SH-SY5Y (cell line): ENCODE results near the gene CBFA2T3.

ENCODE experiments used
- GATA2 ChIP-seq: IDR thresholded peaks from 2 replicates; pipeline ENCODE4 v1.6.1; 2011; ENCODE audit warnings: mild to moderate bottlenecking, low read depth, low read length
- GATA3 ChIP-seq: IDR thresholded peaks from 2 replicates; pipeline ENCODE4 v1.6.1; 2011; ENCODE audit warnings: low read depth, mild to moderate bottlenecking, low read length, moderate library complexity

The CBFA2T3 gene

DNA sequence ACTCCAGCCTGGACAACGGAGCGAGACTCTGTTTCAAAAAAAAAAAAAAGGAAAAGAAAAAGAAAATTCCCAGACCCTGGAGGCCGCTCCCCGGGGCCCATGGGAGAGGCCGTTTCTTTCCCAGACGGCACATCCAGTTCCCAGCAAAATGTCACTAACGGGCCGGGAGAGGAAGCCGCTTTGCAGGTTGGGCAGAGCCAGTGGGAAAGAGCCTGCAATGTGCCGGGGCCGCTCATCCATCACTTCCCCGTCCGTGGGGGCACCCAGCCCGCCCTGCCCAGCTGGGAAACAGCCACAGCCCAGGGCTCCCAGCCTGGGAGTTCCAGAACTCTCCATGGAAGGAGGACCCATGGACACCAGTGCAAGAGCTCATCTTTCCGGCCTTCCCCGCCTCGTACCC lies 68.7 kb downstream of the CBFA2T3 start:
- TF ChIP-seq GATA3 (no peak), GATA2 (no peak)

- TF ChIP-seq GATA3 (no peak), GATA2 (no peak)
Observed at GRCh38 chr16:88907768-88908167, 69.2 kb downstream of the CBFA2T3 start.

DNA sequence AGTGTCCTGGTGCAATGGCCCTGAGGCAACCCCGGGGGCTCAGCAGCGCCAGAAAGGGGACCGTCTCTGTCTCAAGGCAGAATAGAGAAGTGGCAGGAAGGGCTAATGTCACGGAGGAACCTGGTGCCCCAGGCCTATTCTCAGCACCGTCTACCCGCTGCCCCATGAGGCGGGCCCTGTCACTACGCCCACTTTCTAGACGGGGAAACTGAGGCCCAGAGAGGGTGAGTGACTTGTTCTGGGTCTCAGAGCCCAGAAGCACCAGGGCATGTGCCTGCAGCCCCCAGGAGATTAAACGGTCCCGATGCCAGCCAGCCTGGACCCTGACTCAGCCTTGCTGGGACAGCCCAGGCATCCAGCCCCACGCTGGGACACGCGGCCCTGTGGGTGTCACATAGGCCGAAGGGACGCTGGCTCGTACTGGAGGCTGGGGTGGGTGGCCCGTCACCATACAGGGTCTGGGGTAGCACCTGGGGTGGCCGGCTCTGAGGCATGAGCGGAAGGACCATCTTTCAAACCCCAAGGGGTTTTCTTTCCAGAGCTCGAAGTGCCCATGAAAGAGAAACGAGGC lies 70.4 kb downstream of the CBFA2T3 start:
- no peak for TF ChIP-seq GATA3

- TF ChIP-seq GATA3 (no peak), GATA2 (no peak)
Observed at GRCh38 chr16:88906020-88906419, 71.0 kb downstream of the CBFA2T3 start.

DNA sequence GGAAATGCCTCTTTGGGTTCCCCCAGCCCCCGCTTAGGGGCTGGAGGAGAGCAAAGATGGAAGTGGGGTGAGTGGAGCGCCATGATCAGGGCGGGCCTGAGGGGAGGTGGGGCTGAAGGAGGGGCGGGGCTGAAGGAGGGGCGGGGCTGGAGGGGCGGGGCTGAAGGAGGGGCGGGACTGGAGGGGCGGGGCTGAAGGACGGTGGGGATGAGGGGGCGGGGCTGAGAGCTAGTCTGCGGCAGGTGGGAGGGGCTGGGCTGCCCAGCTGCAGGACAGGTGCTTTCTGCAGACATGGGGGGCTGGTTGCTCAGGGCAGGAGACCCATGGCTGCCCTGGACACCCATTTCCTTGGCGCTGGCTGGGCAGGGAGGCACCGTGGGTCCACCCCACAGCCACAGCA lies 71.4 kb downstream of the CBFA2T3 start:
- no peak for TF ChIP-seq GATA2
- no peak for TF ChIP-seq GATA3

GRCh38 chr16:88904676-88905365 lies 72.2 kb downstream of the CBFA2T3 start:
- TF ChIP-seq GATA2 (no peak), GATA3 (no peak)

DNA sequence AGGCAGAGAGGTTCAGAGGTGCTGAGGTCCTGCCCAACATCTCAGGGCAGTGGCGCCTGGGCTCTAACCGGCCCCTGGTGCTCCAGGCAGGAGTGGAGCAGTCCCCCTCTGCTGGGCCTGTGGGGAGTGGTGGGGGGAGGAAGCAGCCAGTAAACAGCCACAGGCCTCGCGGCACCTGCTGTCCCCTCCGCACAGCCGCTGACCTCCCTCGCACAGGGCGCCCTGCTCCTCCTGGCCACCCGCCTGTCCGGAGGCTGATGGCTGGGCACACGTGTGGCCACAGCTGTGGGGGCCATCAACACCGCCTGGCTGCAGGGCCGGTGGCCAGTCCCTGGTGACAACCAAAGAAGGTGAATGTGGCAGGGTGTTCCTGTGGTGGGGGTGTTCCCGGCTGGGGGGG lies 73.7 kb downstream of the CBFA2T3 start:
- TF ChIP-seq GATA2 (no peak), GATA3 (no peak)

DNA sequence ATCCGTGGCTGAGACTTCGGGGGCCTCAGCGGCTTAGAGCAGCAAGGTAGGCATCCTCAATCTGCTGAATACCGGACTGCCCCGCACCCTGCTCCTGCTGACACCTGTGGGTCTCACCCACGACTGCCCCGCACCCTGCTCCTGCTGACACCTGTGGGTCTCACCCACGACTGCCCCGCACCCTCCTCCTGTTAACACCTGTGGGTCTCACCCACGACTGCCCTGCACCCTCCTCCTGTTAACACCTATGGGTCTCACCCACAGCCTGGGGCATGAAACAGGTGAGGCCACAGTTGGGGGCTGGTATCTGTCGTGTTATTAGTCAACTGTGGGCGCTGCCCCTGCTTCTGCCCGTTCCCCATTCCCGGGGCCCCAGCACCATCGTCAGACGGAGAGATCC lies 74.3 kb downstream of the CBFA2T3 start:
- TF ChIP-seq GATA3 (no peak), GATA2 (no peak)

DNA sequence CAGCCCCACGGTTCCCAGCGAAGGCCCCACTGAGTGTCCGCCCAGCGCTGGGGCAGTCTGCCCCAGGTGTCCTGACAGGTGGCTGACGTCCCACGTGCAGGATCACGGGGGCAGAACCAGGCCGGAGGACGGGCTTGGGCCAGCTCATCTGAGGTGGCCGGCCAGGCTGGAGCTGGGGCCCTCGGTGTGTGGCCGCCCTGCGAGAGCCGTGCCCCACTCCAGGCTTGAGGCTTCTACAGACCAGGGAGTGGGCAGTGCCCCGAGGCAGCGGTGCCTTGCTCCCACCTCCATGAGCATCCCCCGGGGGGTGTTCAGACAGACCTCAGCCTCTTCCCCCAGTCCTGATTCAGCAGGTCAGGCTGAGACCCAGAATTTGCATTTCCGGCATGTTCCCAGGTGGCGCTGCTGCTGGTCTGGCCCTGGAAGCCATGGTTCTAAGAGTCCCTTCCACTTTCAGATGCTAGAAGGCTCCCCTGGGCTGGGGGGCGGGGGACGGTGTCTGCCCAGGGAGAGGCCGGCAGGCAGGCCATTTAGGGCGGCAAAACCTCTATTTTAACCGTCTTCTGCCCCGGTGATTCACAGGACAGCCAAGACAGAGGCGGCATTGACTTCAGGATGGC lies 75.2 kb downstream of the CBFA2T3 start:
- TF ChIP-seq GATA2 (no peak), GATA3 (no peak)

- no peak for TF ChIP-seq GATA3
- no peak for TF ChIP-seq GATA2
Observed at GRCh38 chr16:88900662-88901052, 76.3 kb downstream of the CBFA2T3 start.

DNA sequence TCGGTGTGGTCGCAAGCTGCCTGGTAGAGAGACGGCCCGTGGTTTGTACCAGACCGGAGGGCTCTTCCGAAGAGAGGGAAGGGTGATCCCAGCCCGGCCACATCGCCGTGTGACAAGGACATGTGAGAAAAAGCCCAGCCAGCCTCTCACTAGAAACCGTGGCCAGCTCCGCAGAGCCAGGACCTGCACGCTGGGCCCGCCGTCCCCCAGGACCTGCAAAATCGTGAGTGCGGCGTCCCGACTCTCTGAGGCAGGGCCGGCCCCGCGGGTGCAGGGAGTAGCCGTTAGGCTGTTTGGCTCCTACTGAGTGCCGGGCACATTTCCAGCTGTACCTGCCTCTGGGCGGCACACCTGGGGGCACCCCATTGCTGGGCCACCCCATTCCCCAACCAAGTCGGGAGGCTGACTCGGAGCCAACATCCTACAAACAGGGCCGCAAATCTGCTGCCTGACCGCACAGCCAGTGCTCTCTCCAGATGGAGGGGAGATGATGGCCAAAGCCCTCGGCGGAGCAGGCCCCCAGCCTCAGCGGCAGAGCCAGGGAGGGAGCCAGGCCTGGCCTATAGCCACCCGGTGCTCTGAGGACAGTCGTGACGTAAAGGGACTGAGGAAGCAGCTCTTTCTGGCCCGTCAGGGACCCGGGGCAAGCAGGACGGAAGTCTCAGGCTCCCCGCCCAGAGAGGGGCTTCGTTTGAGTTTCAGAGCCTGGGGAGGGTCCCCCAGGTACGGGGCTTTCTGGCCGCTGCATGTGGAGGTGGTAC lies 76.9 kb downstream of the CBFA2T3 start:
- TF ChIP-seq GATA3 (no peak), GATA2 (no peak)

DNA sequence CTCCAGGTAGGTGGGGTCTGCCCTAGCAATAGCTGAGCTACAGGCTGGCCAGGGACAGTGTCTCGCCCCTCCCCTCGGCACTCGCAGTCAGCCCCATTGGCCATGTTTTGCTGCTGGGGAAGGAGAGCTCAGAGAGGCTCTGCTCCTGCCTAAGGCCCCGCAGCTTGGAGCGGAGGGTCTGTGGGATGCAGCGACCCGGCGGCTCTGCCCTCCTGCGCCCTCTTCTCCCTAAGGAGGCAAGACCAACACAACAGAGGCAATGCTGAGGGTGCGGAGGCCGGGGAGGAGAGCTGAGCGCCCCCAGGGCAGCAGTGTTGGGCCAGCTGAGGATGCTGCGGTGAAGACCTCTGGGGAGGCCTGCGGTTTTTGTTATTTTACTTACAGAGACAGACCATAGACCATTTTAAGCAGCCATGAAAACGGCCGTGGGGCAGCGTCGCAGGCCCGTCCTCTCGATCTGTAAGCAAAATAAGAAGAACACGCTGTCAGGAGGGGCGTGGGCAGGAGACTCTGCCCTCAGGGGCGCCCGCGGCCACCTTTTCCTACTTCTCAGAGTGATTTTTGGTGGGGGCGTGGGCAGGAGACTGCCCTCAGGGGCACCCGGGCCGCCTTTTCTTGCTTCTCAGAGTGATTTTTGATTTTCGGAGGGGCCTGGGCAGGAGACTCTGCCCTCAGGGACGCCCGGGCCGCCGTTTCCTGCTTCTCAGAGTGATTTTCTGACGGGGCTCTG lies 79.1 kb downstream of the CBFA2T3 start:
- TF ChIP-seq GATA2 (no peak), GATA3 (no peak)

DNA sequence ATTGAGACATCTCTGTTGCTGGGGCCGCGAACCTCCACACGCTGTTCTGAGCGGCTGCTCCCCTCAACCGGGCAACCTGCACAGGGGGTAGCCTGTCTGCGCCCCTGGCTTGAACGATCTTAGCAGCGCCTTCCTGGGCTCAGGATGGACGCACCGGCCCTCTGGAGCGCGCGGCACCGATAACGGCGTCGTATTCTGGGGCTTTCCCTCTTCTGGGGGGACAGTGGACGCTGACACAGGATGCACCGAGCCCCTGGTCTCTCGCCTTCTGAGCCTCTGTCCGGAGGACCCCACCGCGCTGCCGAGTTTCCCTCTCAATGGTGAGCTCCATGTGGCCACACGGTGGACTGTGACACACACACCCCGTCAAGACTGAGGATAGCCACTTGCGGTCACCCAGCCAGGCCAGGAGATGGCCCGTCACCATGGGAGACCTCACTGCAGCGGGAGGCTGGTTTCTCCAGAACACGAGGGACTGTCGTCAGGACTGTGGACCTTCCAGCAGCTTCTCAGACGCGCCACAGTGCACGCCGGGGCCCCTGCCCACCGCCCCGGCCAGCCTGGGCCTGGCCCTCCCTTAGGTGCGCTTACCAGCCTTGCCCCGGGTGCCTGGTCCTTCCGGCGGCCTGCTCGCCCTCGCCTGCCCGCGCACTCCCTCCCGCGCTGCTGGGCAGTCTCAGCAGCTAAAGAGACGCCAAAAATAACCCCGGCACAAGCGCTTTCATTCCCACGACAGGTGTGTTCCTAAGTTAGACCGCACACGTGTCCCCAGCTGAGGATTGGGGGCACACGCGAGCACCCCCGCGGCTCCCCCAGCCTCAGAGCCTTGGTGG lies 80.6 kb downstream of the CBFA2T3 start:
- TF ChIP-seq GATA3 (no peak), GATA2 (no peak)

DNA sequence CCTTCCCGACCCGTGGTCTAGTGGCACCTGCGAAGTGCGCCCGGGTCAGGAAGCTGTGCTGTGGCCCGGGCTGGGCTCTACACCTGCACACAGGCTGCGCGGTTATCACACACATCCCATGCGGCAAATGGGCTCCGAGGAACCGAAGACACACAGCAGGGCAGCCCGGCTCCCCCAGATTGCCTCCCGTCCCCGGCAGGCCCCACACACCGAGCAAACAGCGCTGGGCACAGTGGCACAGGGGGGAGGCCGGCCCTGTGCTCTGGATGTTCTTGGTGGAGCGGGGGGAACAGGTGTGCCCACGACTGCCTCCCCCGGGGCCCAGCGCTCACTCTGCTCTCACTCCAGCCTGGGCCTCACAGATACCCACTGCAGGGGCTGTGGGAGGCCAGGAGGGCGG lies 81.7 kb downstream of the CBFA2T3 start:
- no peak for TF ChIP-seq GATA2
- no peak for TF ChIP-seq GATA3
